ENCODE results near the gene GMDS. TPM values are rescaled to one million over a fixed set of nuclear protein-coding genes. Genes with fewer than 3 reads are reported as not detected.

GMDS gene
- total and polyA plus RNA-seq, 2 donors (not counting 3 experiments of a cell fraction or from before 2014, with no cell fraction given), result 9.8 to 23.5 TPM

DNA sequence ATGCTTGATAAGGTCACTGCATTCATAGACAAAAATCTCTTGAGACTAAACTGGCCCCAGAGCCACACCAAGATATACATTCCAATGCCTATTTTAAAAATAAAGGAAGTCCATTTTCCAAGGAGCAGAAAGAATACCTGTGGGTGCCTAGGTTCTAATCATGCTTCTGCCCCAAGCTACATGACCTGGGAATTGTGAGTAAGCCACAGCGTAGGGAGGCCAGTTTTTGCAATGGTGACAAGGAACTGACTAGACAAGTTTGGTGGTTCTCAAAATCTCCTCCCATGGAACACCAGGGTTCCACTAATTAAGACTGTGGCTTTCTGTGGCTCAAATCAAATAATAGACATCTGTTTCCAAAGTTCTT is 83.3 kb downstream of the GMDS start:
- H3K4me3 ChIP-seq (replicated peaks in 1 of 3; ENCODE audit: insufficient read depth in 1 of 3, low read depth in 1 of 3, low read length in 3 of 3), result no peak overlapping the region
- BruUV-seq (replicated peaks), result no TSS peak
- ChIA-PET CTCF (no interaction called here), POLR2A (no interaction called here)
- no peak overlapping the region for H2AFZ ChIP-seq (ENCODE audit: low read depth, low read length)
- no peaks in the 10 kb centered on the region for H3K79me2 ChIP-seq (ENCODE audit: control insufficient read depth, insufficient read depth, low read length)
- DNase-seq (ENCODE audit: low read depth, low spot score) (peak; percentile 28), FAIRE-seq (no peak)
- H3K27me3 ChIP-seq (ENCODE audit: control insufficient read depth in 2 of 2, insufficient read depth in 2 of 2, low read length in 2 of 2), result no peaks in the 10 kb centered on the region
- peak overlapping the region; percentile 33 for H3K4me2 ChIP-seq (ENCODE audit: insufficient read depth, low read length)
- no peaks in the 10 kb centered on the region for H4K20me1 ChIP-seq (replicated peaks; ENCODE audit: control insufficient read depth, extremely low read depth, insufficient read depth, low read length)
- H3K9me1 ChIP-seq (replicated peaks; ENCODE audit: control insufficient read depth, extremely low read depth, insufficient read depth, low read length), result no peaks in the 10 kb centered on the region
- no peak overlapping the region for H3K27ac ChIP-seq (ENCODE audit: insufficient read depth, low read depth, low read length)
- TF ChIP-seq FOS (IDR thresholded peaks at IDR 0.05; ENCODE audit: borderline replicate concordance, insufficient read depth, low read length) (no peak), POLR2A (IDR thresholded peaks at IDR 0.05; ENCODE audit: low read depth, low read length) (no peak), GATA2 (IDR thresholded peaks at IDR 0.05; ENCODE audit: insufficient read depth, insufficient read length, low read depth, low read length) (no peak), EZH2 (IDR thresholded peaks at IDR 0.05; ENCODE audit: borderline replicate concordance, low read depth, low read length, severe bottlenecking) (no peak), JUN (IDR thresholded peaks at IDR 0.05; ENCODE audit: borderline replicate concordance, insufficient read depth, insufficient read length, low read depth) (no peak), MYC (IDR thresholded peaks at IDR 0.05; ENCODE audit: low read depth, low read length) (no peak), POLR2AphosphoS5 (IDR thresholded peaks at IDR 0.05; ENCODE audit: insufficient read depth, low read depth, low read length) (no peak)
- TF ChIP-seq, protein P1, sequence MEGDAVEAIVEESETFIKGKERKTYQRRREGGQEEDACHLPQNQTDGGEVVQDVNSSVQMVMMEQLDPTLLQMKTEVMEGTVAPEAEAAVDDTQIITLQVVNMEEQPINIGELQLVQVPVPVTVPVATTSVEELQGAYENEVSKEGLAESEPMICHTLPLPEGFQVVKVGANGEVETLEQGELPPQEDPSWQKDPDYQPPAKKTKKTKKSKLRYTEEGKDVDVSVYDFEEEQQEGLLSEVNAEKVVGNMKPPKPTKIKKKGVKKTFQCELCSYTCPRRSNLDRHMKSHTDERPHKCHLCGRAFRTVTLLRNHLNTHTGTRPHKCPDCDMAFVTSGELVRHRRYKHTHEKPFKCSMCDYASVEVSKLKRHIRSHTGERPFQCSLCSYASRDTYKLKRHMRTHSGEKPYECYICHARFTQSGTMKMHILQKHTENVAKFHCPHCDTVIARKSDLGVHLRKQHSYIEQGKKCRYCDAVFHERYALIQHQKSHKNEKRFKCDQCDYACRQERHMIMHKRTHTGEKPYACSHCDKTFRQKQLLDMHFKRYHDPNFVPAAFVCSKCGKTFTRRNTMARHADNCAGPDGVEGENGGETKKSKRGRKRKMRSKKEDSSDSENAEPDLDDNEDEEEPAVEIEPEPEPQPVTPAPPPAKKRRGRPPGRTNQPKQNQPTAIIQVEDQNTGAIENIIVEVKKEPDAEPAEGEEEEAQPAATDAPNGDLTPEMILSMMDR (IDR thresholded peaks at IDR 0.05; ENCODE audit: extremely low read depth in 1 of 2, insufficient read depth in 1 of 2, low read depth in 1 of 2, low read length in 2 of 2), result no peak
- TF ChIP-seq, protein P2, sequence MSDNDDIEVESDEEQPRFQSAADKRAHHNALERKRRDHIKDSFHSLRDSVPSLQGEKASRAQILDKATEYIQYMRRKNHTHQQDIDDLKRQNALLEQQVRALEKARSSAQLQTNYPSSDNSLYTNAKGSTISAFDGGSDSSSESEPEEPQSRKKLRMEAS (IDR thresholded peaks at IDR 0.05; ENCODE audit: insufficient read depth, insufficient read length), result no peak
- H3K36me3 ChIP-seq (ENCODE audit: control insufficient read depth in 2 of 2, extremely low read depth in 1 of 2, insufficient read depth in 2 of 2, low read length in 2 of 2), result no peaks in the 10 kb centered on the region
- intact Hi-C loops (cut with micrococcal nuclease) (no loop called here), dilution Hi-C loops (cut with MboI; ENCODE audit: extremely low pct_ligation_motif_present, low sequenced_read_pairs) (no loop called here)
- peaks cover 17% of the 10 kb centered on the region for H3K4me1 ChIP-seq (ENCODE audit: control insufficient read depth, extremely low read depth, insufficient read depth, low read length)
- H3K9me3 ChIP-seq (replicated peaks; ENCODE audit: control insufficient read depth, insufficient read depth, low read length), result no peaks in the 10 kb centered on the region
- H3K9ac ChIP-seq (replicated peaks; ENCODE audit: extremely low read depth, insufficient read depth, low read length), result no peak overlapping the region

Measured in endothelial cell of umbilical vein (primary cell).